H1 (cell line): ENCODE measurements around the gene VSIG2. TPM values are rescaled to one million over a fixed set of nuclear protein-coding genes. Genes with fewer than 3 reads are reported as not detected.

Source experiments
- CHD2 ChIP-seq: IDR thresholded peaks from 2 replicates; pipeline ENCODE4 v1.6.1; 2012; ENCODE audit warnings: low read length, improper control_type of control experiment
- GABPA ChIP-seq: IDR thresholded peaks from 2 replicates; pipeline ENCODE4 v1.6.1; 2011; ENCODE audit warnings: mild to moderate bottlenecking, low read length, moderate library complexity, borderline replicate concordance; ENCODE audit not compliant: insufficient read depth
- JUN ChIP-seq: IDR thresholded peaks from 2 replicates; pipeline ENCODE4 v1.6.1; 2011; ENCODE audit warnings: low read depth, mild to moderate bottlenecking, improper control_type of control experiment, low read length
- KDM5A ChIP-seq: fragments of 200-600 bp; IDR thresholded peaks from 2 replicates; pipeline ENCODE4 v1.7.1; 2012; ENCODE audit warnings: mild to moderate bottlenecking, low read length, inconsistent platforms, mixed read lengths
- POLR2A ChIP-seq, 2 experiments: IDR thresholded peaks; 1 replicate in 1 of 2; 2 replicates in 1 of 2; pipeline ENCODE4 v1.6.1; 2011; ENCODE audit warnings: low read depth in 2 of 2, low read length in 2 of 2, mild to moderate bottlenecking in 2 of 2; ENCODE audit errors: control extremely low read depth in 1 of 2
- polyA plus RNA-seq, 7 experiments: library from polyadenylated mRNA; depleted of rRNA in 3 of 7; stranded (reverse) in 5 of 7; unstranded in 2 of 7; fragments of >200 nt in 5 of 7; fragments of 200-250 nt in 2 of 7; gene quantifications; 1 replicate in 5 of 7; 2 replicates in 1 of 7; 4 replicates in 1 of 7; pipeline versions ENCODE4 v1.2.1 to v1.2.3, GENCODE V29; 2011 to 2013; ENCODE audit warnings: missing spikeins in 2 of 7, mixed read lengths in 2 of 7
- total RNA-seq: library from RNA; stranded (reverse); fragmentation: NEBNext Ultra II Directional; extraction: Animal tissue kit (Norgen Biotek cat#: 25700); gene quantifications from 2 replicates; pipeline ENCODE4 v1.2.1, GENCODE V29; 2021
- TF ChIP-seq, protein P1 (sequence below): fragments of 300-600 bp; sonication (generic); IDR thresholded peaks from 2 replicates; pipeline ENCODE4 v1.7.1; 2012; ENCODE audit warnings: low read length, moderate library complexity, mild to moderate bottlenecking, inconsistent platforms; ENCODE audit not compliant: insufficient replicate concordance
- TF ChIP-seq, protein P2 (sequence below), 3 experiments: IDR thresholded peaks; 1 replicate in 2 of 3; 2 replicates in 1 of 3; pipeline versions ENCODE4 v1.5.1 to v1.6.1; 2011; ENCODE audit warnings: low read length in 3 of 3, mild to moderate bottlenecking in 3 of 3, inconsistent platforms in 2 of 3, low read depth in 1 of 3, moderate library complexity in 1 of 3; ENCODE audit not compliant: insufficient read depth in 1 of 3; ENCODE audit errors: control extremely low read depth in 1 of 3

VSIG2 gene
- total and polyA plus RNA-seq, 2 of the 8 experiments (the other 6 are each of a cell fraction or from before 2014, with no cell fraction given) = 0.18 TPM; not detected in 1

DNA sequence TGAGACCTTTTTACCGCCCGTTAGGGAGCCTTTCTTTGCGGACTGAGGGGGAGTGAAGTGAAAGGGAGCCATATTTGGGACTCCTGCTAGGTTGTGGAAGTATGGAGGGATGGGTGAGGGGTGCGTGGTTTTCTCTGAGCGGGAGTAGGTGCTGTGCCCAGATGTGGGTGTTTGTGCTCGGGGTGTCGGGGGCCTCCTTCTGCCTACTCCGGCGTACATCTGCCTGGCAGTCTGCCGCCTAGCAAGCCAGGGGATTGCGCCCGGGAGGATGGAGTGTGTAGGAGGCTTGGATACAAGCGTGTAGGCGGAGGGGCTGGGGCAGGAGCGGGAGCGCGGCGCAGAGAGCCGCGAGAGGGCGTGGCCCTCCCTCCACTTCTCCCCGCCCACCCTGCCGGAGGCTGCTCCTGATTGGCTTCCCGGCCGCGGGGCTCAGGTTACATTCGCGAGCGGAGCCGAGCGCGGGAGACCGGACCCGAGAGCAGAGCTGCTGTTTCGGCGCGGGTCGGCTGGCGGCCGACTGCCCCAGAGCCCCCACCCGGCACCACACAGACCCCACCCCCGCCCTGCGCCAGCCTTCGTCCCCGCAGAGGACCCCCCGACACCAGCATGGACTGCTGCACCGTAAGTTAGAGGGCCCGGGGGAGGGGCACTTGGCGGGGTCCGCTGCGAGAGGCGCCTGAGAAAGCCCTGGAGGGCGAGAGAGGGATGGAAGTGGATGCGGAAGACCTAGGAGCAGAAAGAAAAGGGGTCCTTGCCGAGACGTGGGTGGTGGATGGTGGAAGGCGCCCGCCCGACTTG, 12.4 kb downstream of the VSIG2 start, which contains the start of gene NRGN (continued):
- TF ChIP-seq, protein P1, sequence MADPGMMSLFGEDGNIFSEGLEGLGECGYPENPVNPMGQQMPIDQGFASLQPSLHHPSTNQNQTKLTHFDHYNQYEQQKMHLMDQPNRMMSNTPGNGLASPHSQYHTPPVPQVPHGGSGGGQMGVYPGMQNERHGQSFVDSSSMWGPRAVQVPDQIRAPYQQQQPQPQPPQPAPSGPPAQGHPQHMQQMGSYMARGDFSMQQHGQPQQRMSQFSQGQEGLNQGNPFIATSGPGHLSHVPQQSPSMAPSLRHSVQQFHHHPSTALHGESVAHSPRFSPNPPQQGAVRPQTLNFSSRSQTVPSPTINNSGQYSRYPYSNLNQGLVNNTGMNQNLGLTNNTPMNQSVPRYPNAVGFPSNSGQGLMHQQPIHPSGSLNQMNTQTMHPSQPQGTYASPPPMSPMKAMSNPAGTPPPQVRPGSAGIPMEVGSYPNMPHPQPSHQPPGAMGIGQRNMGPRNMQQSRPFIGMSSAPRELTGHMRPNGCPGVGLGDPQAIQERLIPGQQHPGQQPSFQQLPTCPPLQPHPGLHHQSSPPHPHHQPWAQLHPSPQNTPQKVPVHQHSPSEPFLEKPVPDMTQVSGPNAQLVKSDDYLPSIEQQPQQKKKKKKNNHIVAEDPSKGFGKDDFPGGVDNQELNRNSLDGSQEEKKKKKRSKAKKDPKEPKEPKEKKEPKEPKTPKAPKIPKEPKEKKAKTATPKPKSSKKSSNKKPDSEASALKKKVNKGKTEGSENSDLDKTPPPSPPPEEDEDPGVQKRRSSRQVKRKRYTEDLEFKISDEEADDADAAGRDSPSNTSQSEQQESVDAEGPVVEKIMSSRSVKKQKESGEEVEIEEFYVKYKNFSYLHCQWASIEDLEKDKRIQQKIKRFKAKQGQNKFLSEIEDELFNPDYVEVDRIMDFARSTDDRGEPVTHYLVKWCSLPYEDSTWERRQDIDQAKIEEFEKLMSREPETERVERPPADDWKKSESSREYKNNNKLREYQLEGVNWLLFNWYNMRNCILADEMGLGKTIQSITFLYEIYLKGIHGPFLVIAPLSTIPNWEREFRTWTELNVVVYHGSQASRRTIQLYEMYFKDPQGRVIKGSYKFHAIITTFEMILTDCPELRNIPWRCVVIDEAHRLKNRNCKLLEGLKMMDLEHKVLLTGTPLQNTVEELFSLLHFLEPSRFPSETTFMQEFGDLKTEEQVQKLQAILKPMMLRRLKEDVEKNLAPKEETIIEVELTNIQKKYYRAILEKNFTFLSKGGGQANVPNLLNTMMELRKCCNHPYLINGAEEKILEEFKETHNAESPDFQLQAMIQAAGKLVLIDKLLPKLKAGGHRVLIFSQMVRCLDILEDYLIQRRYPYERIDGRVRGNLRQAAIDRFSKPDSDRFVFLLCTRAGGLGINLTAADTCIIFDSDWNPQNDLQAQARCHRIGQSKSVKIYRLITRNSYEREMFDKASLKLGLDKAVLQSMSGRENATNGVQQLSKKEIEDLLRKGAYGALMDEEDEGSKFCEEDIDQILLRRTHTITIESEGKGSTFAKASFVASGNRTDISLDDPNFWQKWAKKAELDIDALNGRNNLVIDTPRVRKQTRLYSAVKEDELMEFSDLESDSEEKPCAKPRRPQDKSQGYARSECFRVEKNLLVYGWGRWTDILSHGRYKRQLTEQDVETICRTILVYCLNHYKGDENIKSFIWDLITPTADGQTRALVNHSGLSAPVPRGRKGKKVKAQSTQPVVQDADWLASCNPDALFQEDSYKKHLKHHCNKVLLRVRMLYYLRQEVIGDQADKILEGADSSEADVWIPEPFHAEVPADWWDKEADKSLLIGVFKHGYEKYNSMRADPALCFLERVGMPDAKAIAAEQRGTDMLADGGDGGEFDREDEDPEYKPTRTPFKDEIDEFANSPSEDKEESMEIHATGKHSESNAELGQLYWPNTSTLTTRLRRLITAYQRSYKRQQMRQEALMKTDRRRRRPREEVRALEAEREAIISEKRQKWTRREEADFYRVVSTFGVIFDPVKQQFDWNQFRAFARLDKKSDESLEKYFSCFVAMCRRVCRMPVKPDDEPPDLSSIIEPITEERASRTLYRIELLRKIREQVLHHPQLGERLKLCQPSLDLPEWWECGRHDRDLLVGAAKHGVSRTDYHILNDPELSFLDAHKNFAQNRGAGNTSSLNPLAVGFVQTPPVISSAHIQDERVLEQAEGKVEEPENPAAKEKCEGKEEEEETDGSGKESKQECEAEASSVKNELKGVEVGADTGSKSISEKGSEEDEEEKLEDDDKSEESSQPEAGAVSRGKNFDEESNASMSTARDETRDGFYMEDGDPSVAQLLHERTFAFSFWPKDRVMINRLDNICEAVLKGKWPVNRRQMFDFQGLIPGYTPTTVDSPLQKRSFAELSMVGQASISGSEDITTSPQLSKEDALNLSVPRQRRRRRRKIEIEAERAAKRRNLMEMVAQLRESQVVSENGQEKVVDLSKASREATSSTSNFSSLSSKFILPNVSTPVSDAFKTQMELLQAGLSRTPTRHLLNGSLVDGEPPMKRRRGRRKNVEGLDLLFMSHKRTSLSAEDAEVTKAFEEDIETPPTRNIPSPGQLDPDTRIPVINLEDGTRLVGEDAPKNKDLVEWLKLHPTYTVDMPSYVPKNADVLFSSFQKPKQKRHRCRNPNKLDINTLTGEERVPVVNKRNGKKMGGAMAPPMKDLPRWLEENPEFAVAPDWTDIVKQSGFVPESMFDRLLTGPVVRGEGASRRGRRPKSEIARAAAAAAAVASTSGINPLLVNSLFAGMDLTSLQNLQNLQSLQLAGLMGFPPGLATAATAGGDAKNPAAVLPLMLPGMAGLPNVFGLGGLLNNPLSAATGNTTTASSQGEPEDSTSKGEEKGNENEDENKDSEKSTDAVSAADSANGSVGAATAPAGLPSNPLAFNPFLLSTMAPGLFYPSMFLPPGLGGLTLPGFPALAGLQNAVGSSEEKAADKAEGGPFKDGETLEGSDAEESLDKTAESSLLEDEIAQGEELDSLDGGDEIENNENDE = no peak
- TF ChIP-seq KDM5A = no peak
- TF ChIP-seq, protein P2, sequence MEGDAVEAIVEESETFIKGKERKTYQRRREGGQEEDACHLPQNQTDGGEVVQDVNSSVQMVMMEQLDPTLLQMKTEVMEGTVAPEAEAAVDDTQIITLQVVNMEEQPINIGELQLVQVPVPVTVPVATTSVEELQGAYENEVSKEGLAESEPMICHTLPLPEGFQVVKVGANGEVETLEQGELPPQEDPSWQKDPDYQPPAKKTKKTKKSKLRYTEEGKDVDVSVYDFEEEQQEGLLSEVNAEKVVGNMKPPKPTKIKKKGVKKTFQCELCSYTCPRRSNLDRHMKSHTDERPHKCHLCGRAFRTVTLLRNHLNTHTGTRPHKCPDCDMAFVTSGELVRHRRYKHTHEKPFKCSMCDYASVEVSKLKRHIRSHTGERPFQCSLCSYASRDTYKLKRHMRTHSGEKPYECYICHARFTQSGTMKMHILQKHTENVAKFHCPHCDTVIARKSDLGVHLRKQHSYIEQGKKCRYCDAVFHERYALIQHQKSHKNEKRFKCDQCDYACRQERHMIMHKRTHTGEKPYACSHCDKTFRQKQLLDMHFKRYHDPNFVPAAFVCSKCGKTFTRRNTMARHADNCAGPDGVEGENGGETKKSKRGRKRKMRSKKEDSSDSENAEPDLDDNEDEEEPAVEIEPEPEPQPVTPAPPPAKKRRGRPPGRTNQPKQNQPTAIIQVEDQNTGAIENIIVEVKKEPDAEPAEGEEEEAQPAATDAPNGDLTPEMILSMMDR (IDR thresholded peaks at IDR 0.05; ENCODE audit: control extremely low read depth in 1 of 3, insufficient read depth in 1 of 3, low read depth in 1 of 3, low read length in 3 of 3) = no peak
- TF ChIP-seq GABPA = no peak
- no peak for TF ChIP-seq CHD2
- no peak for TF ChIP-seq POLR2A (IDR thresholded peaks at IDR 0.05; ENCODE audit: control extremely low read depth in 1 of 2, low read depth in 2 of 2, low read length in 2 of 2)
- TF ChIP-seq JUN = no peak
